T-cell (primary cell): ENCODE data around the gene KRTAP10-3. TPM values are rescaled to one million over a fixed set of nuclear protein-coding genes. Genes with fewer than 3 reads are reported as not detected.

ENCODE experiments used
- ATAC-seq, 4 experiments: fragments of 200-7000 bp in 3 of 4; fragments of 150-1000 bp in 1 of 4; cut with Tn5 transposase; replicated peaks in 1 of 4; 1 replicate in 3 of 4; 2 replicates in 1 of 4; pipeline ENCODE4 v1.10.0; 2021; ENCODE audit warnings: moderate library complexity in 3 of 4, mild to moderate bottlenecking in 2 of 4, moderate number of reproducible peaks in 1 of 4
- CTCF ChIA-PET, 2 donors: fragments of 300-600 bp; sonication (Branson Sonifier 250); formaldehyde crosslinking; loops; one replicate each; lab custom pipeline; 2022; ENCODE audit warnings: antibody characterized with exemption in 2 of 2; lab: Charles Lee
- POLR2A ChIA-PET, 2 donors: fragments of 300-600 bp; sonication (Branson Sonifier 250); formaldehyde crosslinking; loops; one replicate each; lab custom pipeline; 2022; ENCODE audit warnings: antibody characterized with exemption in 2 of 2; lab: Charles Lee
- DNase-seq, 35 experiments: peaks; one replicate each; pipeline versions ENCODE4 v3.0.0 to v3.0.0-alpha.2; 2013 to 2023
- H3K27ac ChIP-seq: one replicate; pipeline ENCODE4 v1.5.1; 2013; ENCODE audit warnings: low read length
- H3K27me3 ChIP-seq, 2 experiments: replicated peaks in 1 of 2; 1 replicate in 1 of 2; 2 replicates in 1 of 2; pipeline versions ENCODE4 v1.6.1 to v1.7.0; 2013; ENCODE audit warnings: low read length in 1 of 2, mixed read lengths in 1 of 2; ENCODE audit not compliant: control insufficient read depth in 2 of 2, insufficient read depth in 2 of 2; ENCODE audit errors: extremely low read depth in 1 of 2
- H3K36me3 ChIP-seq, 2 donors: 1 replicate in 1 of 2; 2 replicates in 1 of 2; pipeline versions ENCODE4 v1.6.1 to v1.7.0; 2013; ENCODE audit warnings: low read length in 1 of 2; ENCODE audit not compliant: control insufficient read depth in 2 of 2, insufficient read depth in 1 of 2; ENCODE audit errors: extremely low read depth in 1 of 2
- H3K4me1 ChIP-seq, 2 experiments: 1 replicate in 1 of 2; 2 replicates in 1 of 2; pipeline versions ENCODE4 v1.6.1 to v1.7.0; 2013; ENCODE audit warnings: low read length in 2 of 2, mixed read lengths in 1 of 2; ENCODE audit not compliant: insufficient read depth in 2 of 2, control insufficient read depth in 1 of 2; ENCODE audit errors: extremely low read depth in 1 of 2
- H3K4me3 ChIP-seq, 2 donors: 1 replicate in 1 of 2; 2 replicates in 1 of 2; pipeline versions ENCODE4 v1.5.1 to v1.7.0; 2013; ENCODE audit warnings: mild to moderate bottlenecking in 2 of 2, low read length in 1 of 2, moderate library complexity in 1 of 2; ENCODE audit not compliant: control insufficient read depth in 1 of 2; ENCODE audit errors: extremely low read depth in 1 of 2
- H3K9me3 ChIP-seq: 2 replicates; pipeline ENCODE4 v1.7.0; 2013
- H3K27ac Mint-ChIP-seq, 2 donors: one replicate each; pipeline ENCODE4 v1.8.0; 2020 to 2021; ENCODE audit warnings: mild to moderate bottlenecking in 2 of 2, mixed read lengths in 2 of 2
- H3K27me3 Mint-ChIP-seq, 2 donors: one replicate each; pipeline ENCODE4 v1.8.0; 2021 to 2022; ENCODE audit warnings: mixed read lengths in 2 of 2
- H3K36me3 Mint-ChIP-seq: one replicate; pipeline ENCODE4 v1.8.0; 2021; ENCODE audit warnings: mixed read lengths
- H3K4me1 Mint-ChIP-seq, 3 donors: one replicate each; pipeline ENCODE4 v1.8.0; 2020 to 2022; ENCODE audit warnings: mixed read lengths in 3 of 3, mild to moderate bottlenecking in 1 of 3
- H3K4me3 Mint-ChIP-seq, 3 donors: one replicate each; pipeline ENCODE4 v1.8.0; 2020 to 2022; ENCODE audit warnings: mild to moderate bottlenecking in 3 of 3, mixed read lengths in 3 of 3, moderate library complexity in 3 of 3
- H3K9me3 Mint-ChIP-seq, 3 donors: one replicate each; pipeline ENCODE4 v1.8.0; 2020 to 2022; ENCODE audit warnings: mixed read lengths in 3 of 3
- WGBS: methylation state at CpG from one replicate; pipeline ENCODE4 v1.1.5; 2013; ENCODE audit warnings: missing lambda C conversion rate; ENCODE audit not compliant: insufficient coverage; 5-methylcytosine and 5-hydroxymethylcytosine counted together
- total RNA-seq, 35 experiments: library from RNA in 6 of 35; stranded (reverse) in 6 of 35; fragments of 120-200 nt in 1 of 35; gene quantifications; one replicate each; pipeline versions ENCODE4 v1.2.1 to v1.2.4 and lab custom pipeline; 2013 to 2026

KRTAP10-3 gene
- total RNA-seq, 5 donors from 2014 or later (not counting 1 experiment from before 2014, with no cell fraction given): not detected

DNA sequence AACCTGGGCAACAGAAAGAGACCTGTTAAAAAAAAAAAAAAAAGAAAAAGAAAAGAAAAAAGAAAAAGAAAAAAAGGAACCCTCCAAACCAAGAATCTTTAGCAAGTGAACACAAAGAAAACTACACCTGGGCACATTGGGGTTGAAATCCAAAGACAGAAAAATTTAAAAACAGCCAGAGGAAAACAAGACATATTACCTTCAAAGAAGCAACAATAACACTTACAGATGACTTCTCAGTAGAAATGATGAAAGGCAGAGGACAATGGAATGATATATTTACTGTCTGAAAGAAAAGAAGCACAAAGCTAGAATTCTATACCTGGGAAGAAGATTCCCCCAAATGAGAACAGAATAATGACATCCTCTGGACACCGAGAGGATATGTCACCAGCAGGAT is 15.9 kb downstream of the KRTAP10-3 start:
- ATAC-seq: no peak
- peaks cover 12 to 19% (median 16%) of the 10 kb centered on the region in 3 donors for H3K9me3 Mint-ChIP-seq
- Histone ChIP-seq H3K27ac (no peak overlapping the region), H3K27me3 (peaks cover 0 to 13% of the 10 kb centered on the region in 2 experiments), H3K4me3 (no peak overlapping the region), H3K9me3 (peaks cover 2% of the 10 kb centered on the region), H3K36me3 (no peaks in the 10 kb centered on the region), H3K4me1 (peaks cover 2 to 6% of the 10 kb centered on the region in 2 experiments)
- ChIA-PET POLR2A (no interaction called here), CTCF (interaction anchor here in 1 of 2 donors (0.7 kb wide), 2 partner anchors 76 to 1069 kb away, joined by 3 to 5 read pairs; no protein-coding TSS in a partner anchor)
- H3K27me3 Mint-ChIP-seq: no peaks in the 10 kb centered on the region
- H3K4me1 Mint-ChIP-seq: peaks cover 12% of the 10 kb centered on the region in 3 donors
- WGBS: no CpG with 5 or more reads among the region's 1 CpG
- H3K36me3 Mint-ChIP-seq: peaks cover 17% of the 10 kb centered on the region
- no peak overlapping the region for H3K4me3 Mint-ChIP-seq
- H3K27ac Mint-ChIP-seq: no peak overlapping the region
- DNase-seq: no peak

DNA sequence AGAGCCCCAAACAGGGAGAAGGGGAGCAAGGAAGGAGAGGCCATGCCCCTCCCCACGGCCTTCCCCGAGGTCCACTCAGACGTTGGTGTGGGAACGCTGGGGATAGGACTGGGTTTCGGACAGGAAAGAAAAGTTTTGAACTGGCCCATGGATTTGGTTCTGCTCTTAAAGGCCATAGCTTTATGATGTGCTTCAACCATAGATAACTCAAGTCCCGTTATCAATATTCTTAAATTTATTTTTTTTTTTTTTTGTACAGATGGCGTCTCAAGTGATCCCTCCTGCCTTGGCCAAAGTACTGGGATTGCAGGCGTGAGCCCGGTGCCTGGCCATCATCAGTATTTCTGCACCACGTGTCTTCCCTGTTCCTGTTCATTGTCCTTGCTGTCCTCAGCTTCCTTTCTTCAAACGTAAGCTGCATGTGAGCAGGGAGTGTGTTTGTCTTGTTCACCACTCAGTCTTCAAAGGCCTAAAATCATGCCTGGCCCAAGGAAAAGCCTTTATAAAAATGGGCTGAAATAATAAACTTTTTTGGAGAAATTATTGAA is 17.8 kb downstream of the KRTAP10-3 start:
- no peak overlapping the region for H3K4me3 Mint-ChIP-seq
- Histone ChIP-seq H3K4me3 (no peak overlapping the region), H3K9me3 (no peaks in the 10 kb centered on the region), H3K36me3 (no peaks in the 10 kb centered on the region), H3K27ac (no peak overlapping the region), H3K4me1 (no peaks in the 10 kb centered on the region), H3K27me3 (peaks cover 0 to 14% of the 10 kb centered on the region in 2 experiments)
- CTCF ChIA-PET: no interaction called here
- ATAC-seq (no peak), DNase-seq (no peak)
- peaks cover 4% of the 10 kb centered on the region for H3K36me3 Mint-ChIP-seq
- H3K9me3 Mint-ChIP-seq: peaks cover 0 to 6% (median 6%) of the 10 kb centered on the region in 3 donors
- POLR2A ChIA-PET: interaction anchor here in 1 of 2 donors (0.6 kb wide), 1 partner anchor 597 kb away, joined by 3 read pairs; no protein-coding TSS in a partner anchor
- no peak overlapping the region for H3K27ac Mint-ChIP-seq
- H3K27me3 Mint-ChIP-seq: no peaks in the 10 kb centered on the region
- H3K4me1 Mint-ChIP-seq: no peaks in the 10 kb centered on the region
- WGBS: 83% methylated on average over 3 of the region's 11 CpGs

DNA sequence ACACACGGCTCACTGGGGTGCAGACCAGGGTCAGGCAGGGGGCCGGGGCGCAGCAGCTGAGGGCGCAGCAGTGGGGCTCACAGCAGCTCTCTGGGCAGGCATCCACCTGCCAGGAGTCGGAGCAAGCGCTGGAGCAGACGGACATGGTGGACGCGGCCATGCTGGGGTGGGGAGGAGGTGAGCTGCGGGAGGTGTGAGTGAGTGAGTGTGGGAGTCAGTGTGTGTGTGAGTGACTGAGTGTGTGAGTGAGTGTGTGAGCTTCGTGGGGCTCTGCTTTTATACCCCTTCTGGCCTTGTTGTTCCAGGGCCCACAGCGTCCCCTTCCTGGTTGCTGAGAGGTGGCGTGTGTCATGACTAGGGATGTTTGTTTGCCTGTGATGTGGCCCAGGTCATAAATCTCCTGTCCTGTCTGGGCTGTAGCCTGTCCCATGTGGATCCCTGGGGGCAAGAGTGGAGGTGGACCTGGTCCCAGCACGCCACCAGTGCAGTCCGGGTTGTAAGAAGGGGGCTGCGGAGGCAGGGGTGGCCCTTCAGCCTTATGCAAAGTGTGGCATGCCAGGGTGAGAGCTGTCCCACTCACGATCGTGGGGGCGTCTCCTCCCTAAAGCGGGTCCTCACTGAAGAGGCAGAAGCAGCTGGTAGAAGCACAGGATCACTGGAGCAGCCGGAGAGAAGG is 18.5 kb downstream of the KRTAP10-3 start, which contains the start of gene KRTAP10-1:
TSS of gene KRTAP10-1 (minus strand) at position 205 of the 676 bp plus-strand sequence. CDS start at position 160, 45 bp downstream.
- no peaks in the 10 kb centered on the region for H3K4me1 ChIP-seq
- no peak within 1 kb of the TSS for H3K4me3 Mint-ChIP-seq
- no peaks in the 10 kb centered on the region for H3K9me3 ChIP-seq
- ChIA-PET POLR2A (interaction anchor here in 1 of 2 donors (0.6 kb wide), 1 partner anchor 598 kb away, joined by 3 read pairs; no protein-coding TSS in a partner anchor), CTCF (no interaction called here)
- H3K4me1 Mint-ChIP-seq: no peaks in the 10 kb centered on the region
- no peak within 1 kb of the TSS for H3K27ac ChIP-seq
- no peak within 1 kb of the TSS for H3K4me3 ChIP-seq
- peaks cover 0 to 1% (median 0%) of the 10 kb centered on the region in 3 donors for H3K9me3 Mint-ChIP-seq
- H3K27me3 ChIP-seq: peaks cover 0 to 14% of the 10 kb centered on the region in 2 experiments
- WGBS: 78% methylated on average over 19 of the region's 21 CpGs
- DNase-seq (peak in 1 of 35 experiments; percentile 23), ATAC-seq (no peak)
- no peaks in the 10 kb centered on the region for H3K27me3 Mint-ChIP-seq
- no peak within 1 kb of the TSS for H3K27ac Mint-ChIP-seq
- no peaks in the 10 kb centered on the region for H3K36me3 Mint-ChIP-seq
- no peaks in the 10 kb centered on the region for H3K36me3 ChIP-seq

DNA sequence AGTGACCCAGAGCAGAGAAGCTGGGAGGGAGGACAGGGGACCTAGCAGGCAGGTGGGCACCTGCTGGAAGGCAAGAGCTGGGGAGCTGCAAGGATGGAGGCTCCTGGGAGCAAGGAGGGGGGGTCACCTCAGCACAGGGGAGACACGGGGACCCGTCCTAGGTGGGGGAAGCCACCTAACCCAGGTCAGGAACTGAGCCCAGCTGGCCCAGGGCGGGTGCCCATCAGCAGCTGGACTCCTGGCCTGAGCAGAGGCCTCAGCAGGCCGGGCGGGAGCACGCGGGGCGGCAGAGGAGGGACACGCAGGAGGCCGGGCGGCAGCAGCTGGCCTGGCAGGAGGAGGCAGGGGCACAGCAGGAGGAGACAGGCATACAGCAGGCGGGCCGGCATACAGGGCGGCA is 19.5 kb downstream of the KRTAP10-3 start:
- H3K4me1 Mint-ChIP-seq: no peaks in the 10 kb centered on the region
- ATAC-seq: no peak
- H3K36me3 Mint-ChIP-seq: no peaks in the 10 kb centered on the region
- H3K27me3 Mint-ChIP-seq: no peaks in the 10 kb centered on the region
- Histone ChIP-seq H3K4me1 (no peaks in the 10 kb centered on the region), H3K9me3 (no peaks in the 10 kb centered on the region), H3K36me3 (no peaks in the 10 kb centered on the region), H3K4me3 (no peak overlapping the region), H3K27me3 (peaks cover 0 to 14% of the 10 kb centered on the region in 2 experiments), H3K27ac (no peak overlapping the region)
- H3K9me3 Mint-ChIP-seq: peaks cover 0 to 1% (median 0%) of the 10 kb centered on the region in 3 donors
- POLR2A ChIA-PET: no interaction called here
- CTCF ChIA-PET: no interaction called here
- no peak overlapping the region for H3K27ac Mint-ChIP-seq
- DNase-seq: peak in 1 of 35 experiments; percentile 14
- 71% methylated on average over 12 of the region's 14 CpGs for WGBS
- H3K4me3 Mint-ChIP-seq: no peak overlapping the region

DNA sequence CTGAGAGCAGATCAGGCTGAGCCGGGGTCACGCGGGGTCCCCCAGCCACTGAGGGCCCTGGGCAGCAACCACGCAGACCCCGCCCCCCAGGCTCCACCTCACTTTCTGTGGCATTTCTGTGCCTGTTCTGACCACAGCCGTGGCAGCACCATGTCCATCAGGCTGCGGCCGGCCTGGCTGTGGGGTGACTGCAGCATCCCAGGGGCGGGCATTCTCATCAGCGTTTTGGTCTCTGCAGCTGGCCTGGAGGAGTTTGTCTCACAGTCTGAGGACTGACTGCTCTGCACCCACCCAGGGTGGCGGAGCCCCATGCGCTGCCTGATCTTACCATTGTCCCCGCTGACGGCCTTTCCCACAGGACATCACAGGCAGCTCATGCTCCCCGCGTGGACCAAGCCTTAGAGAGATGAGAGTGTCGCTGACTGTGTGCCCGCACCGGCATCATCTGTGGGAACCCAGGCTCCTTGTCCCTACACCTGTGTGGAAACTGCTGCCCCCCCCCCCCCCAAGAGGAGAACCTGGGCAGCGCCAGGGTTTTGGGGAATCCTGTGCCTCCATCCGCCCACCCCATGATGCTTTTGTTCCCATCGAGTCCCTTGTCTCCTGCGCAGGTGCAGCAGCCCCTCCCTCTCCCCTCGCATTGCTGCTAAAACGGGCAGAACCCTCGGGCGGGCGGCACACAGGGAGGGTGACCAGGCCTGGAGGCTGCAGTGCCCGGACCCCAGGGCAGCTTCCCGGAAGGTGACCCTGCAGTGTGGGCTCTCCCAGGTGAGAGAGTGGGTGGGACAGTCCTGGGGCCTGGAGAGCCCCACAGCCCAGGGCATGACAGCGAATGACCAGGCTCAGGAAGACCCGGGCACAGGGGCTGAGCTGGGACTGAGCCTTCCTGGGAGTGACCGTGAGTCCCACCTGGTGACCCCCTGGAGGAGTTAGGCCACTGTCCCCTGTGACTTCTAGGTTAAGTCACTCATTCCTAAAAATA is 20.4 kb downstream of the KRTAP10-3 start:
- Histone ChIP-seq H3K4me1 (no peaks in the 10 kb centered on the region), H3K27ac (no peak overlapping the region), H3K4me3 (no peak overlapping the region), H3K9me3 (no peaks in the 10 kb centered on the region), H3K27me3 (peaks cover 0 to 15% of the 10 kb centered on the region in 2 experiments), H3K36me3 (no peaks in the 10 kb centered on the region)
- no peaks in the 10 kb centered on the region for H3K36me3 Mint-ChIP-seq
- no peak for ATAC-seq
- DNase-seq: peak in 1 of 35 experiments; percentile 22
- 85% methylated on average over 20 of the region's 33 CpGs for WGBS
- peaks cover 0 to 1% (median 0%) of the 10 kb centered on the region in 3 donors for H3K9me3 Mint-ChIP-seq
- no peaks in the 10 kb centered on the region for H3K4me1 Mint-ChIP-seq
- CTCF ChIA-PET: no interaction called here
- H3K27ac Mint-ChIP-seq: no peak overlapping the region
- H3K27me3 Mint-ChIP-seq: no peaks in the 10 kb centered on the region
- POLR2A ChIA-PET: no interaction called here
- H3K4me3 Mint-ChIP-seq: no peak overlapping the region

DNA sequence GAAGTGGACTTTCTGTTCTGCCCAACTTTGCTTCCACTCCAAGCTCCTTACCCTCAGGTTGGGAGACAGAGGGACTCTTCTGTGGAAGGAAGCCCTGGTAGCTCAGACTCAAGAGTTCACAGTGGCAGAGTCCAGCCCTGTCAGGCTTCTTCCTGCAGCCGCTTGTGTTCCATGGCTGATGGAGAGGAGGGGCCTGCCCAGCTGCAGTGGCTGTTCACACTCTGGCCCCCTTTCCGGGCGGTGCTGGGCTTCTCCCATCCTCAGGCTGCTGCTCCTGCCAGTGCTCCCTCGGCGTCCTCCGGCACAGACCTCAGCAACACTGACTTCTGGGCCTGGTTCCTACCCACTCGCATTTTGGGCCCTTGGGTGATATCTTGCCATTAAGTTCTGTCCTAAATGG is 22.6 kb downstream of the KRTAP10-3 start:
- H3K9me3 ChIP-seq: no peaks in the 10 kb centered on the region
- 78% methylated on average over 5 of the region's 7 CpGs for WGBS
- no peak overlapping the region for H3K4me3 Mint-ChIP-seq
- peak in 1 of 35 experiments; percentile 3 for DNase-seq
- ChIA-PET POLR2A (interaction anchor here in 1 of 2 donors (0.5 kb wide), 1 partner anchor 110 kb away, joined by 3 read pairs; no protein-coding TSS in a partner anchor), CTCF (interaction anchor here in 1 of 2 donors (0.6 kb wide), 1 partner anchor 81 kb away, joined by 6 read pairs; no protein-coding TSS in a partner anchor)
- H3K27ac Mint-ChIP-seq: no peak overlapping the region
- no peak for ATAC-seq
- peaks cover 0 to 33% of the 10 kb centered on the region in 2 experiments for H3K27me3 ChIP-seq
- H3K9me3 Mint-ChIP-seq: no peaks in the 10 kb centered on the region
- H3K36me3 Mint-ChIP-seq: no peaks in the 10 kb centered on the region
- H3K4me3 ChIP-seq: no peak overlapping the region
- H3K27ac ChIP-seq: no peak overlapping the region
- no peaks in the 10 kb centered on the region for H3K27me3 Mint-ChIP-seq
- no peaks in the 10 kb centered on the region for H3K4me1 Mint-ChIP-seq
- H3K36me3 ChIP-seq: no peaks in the 10 kb centered on the region
- no peaks in the 10 kb centered on the region for H3K4me1 ChIP-seq
